ENCODE results near the gene EDRF1. TPM values are rescaled to one million over a fixed set of nuclear protein-coding genes. Genes with fewer than 3 reads are reported as not detected.

The EDRF1 gene
- total and polyA plus RNA-seq, 10 of the 15 experiments (the other 5 are each of a cell fraction or from before 2014, with no cell fraction given) = 16.8 to 99.7 (median 42.9) TPM

DNA sequence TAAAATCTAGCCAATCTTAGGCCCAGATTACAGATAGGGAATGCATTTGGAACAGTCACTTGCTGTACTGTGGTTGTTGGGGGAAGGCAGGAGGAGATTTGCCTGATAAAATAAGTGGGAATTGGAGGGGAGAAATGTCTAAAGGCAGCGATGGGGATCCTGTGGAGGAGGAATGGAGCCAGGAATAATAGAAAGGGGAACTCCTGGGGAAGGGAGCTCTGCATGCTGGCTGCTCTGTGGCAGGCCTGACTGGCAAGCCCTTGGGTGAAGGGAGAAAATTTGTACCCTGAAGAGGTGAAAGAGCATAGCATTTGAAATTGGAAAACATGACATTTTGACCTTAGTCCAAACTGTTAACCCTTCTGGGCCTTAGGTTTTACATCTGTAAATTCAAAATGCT is 42.5 kb downstream of the EDRF1 start (continued):
- TF ChIP-seq MTA3 (IDR thresholded peaks at IDR 0.05; ENCODE audit: borderline replicate concordance, low read length) = no peak
- no peak for TF ChIP-seq NFYA (IDR thresholded peaks at IDR 0.05; ENCODE audit: borderline replicate concordance, low read depth, low read length)
- TF ChIP-seq ZBED1 (IDR thresholded peaks at IDR 0.05; ENCODE audit: borderline replicate concordance) = no peak
- TF ChIP-seq, protein P1, sequence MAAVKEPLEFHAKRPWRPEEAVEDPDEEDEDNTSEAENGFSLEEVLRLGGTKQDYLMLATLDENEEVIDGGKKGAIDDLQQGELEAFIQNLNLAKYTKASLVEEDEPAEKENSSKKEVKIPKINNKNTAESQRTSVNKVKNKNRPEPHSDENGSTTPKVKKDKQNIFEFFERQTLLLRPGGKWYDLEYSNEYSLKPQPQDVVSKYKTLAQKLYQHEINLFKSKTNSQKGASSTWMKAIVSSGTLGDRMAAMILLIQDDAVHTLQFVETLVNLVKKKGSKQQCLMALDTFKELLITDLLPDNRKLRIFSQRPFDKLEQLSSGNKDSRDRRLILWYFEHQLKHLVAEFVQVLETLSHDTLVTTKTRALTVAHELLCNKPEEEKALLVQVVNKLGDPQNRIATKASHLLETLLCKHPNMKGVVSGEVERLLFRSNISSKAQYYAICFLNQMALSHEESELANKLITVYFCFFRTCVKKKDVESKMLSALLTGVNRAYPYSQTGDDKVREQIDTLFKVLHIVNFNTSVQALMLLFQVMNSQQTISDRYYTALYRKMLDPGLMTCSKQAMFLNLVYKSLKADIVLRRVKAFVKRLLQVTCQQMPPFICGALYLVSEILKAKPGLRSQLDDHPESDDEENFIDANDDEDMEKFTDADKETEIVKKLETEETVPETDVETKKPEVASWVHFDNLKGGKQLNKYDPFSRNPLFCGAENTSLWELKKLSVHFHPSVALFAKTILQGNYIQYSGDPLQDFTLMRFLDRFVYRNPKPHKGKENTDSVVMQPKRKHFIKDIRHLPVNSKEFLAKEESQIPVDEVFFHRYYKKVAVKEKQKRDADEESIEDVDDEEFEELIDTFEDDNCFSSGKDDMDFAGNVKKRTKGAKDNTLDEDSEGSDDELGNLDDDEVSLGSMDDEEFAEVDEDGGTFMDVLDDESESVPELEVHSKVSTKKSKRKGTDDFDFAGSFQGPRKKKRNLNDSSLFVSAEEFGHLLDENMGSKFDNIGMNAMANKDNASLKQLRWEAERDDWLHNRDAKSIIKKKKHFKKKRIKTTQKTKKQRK (IDR thresholded peaks at IDR 0.05; ENCODE audit: low read depth, low read length) = no peak
- TF ChIP-seq PML (IDR thresholded peaks at IDR 0.05; ENCODE audit: low read length) = no peak
- TF ChIP-seq TARDBP (IDR thresholded peaks at IDR 0.05; ENCODE audit: borderline replicate concordance) = no peak
- TF ChIP-seq SMAD5 (IDR thresholded peaks at IDR 0.05; ENCODE audit: low read depth) = no peak

DNA sequence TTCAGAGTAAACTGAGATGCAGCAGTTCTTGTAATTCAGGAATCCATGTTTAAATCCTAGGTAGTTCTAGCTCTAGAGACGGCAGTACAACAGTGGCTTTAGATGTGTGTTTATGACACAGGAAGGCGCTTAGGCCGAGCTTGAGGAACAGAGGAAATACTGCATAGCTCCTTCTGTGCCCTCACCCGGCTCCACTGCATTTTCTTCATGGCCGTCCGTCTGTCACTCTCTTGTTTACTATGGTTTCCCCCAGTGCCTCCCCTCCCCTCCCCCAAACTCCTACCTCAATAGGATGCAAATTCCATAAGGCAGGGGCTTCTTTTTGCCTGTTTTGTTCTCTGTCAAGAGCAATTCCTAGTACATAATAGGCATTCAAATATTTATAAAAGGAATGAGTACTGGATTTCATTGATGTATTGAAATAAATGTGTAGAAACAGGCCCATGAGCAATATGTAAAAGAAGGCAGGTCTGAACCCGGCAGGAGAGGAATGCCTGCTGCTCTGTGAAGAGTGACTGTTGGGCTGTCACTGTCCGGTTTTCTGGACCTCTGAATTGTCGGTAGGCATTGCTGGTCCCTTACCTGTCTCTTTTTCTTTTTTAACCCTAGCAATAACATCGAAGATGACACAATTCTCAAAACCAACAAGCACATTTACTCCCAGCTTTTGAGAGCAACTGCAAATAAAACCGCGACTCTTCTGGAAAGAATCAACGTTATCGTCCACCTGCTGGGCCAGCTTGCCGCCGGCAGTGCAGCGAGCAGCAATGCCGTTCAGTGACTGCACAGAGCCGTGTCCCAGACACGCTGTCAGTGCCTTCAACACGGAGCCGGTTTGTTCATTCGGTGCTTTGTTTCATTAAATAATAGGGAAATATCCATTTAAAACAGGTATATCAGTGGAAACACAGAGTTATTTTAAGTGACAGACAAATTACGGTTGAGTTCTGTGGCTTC is 43.5 kb downstream of the EDRF1 start:
- no peak for ATAC-seq
- TF ChIP-seq, protein P2, sequence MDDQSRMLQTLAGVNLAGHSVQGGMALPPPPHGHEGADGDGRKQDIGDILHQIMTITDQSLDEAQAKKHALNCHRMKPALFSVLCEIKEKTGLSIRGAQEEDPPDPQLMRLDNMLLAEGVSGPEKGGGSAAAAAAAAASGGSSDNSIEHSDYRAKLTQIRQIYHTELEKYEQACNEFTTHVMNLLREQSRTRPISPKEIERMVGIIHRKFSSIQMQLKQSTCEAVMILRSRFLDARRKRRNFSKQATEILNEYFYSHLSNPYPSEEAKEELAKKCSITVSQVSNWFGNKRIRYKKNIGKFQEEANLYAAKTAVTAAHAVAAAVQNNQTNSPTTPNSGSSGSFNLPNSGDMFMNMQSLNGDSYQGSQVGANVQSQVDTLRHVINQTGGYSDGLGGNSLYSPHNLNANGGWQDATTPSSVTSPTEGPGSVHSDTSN (IDR thresholded peaks at IDR 0.05; ENCODE audit: insufficient replicate concordance, low read depth, low read length) = no peak
- TF ChIP-seq RUNX3 (IDR thresholded peaks at IDR 0.05; ENCODE audit: low read length) = no peak
- TF ChIP-seq, protein P3, sequence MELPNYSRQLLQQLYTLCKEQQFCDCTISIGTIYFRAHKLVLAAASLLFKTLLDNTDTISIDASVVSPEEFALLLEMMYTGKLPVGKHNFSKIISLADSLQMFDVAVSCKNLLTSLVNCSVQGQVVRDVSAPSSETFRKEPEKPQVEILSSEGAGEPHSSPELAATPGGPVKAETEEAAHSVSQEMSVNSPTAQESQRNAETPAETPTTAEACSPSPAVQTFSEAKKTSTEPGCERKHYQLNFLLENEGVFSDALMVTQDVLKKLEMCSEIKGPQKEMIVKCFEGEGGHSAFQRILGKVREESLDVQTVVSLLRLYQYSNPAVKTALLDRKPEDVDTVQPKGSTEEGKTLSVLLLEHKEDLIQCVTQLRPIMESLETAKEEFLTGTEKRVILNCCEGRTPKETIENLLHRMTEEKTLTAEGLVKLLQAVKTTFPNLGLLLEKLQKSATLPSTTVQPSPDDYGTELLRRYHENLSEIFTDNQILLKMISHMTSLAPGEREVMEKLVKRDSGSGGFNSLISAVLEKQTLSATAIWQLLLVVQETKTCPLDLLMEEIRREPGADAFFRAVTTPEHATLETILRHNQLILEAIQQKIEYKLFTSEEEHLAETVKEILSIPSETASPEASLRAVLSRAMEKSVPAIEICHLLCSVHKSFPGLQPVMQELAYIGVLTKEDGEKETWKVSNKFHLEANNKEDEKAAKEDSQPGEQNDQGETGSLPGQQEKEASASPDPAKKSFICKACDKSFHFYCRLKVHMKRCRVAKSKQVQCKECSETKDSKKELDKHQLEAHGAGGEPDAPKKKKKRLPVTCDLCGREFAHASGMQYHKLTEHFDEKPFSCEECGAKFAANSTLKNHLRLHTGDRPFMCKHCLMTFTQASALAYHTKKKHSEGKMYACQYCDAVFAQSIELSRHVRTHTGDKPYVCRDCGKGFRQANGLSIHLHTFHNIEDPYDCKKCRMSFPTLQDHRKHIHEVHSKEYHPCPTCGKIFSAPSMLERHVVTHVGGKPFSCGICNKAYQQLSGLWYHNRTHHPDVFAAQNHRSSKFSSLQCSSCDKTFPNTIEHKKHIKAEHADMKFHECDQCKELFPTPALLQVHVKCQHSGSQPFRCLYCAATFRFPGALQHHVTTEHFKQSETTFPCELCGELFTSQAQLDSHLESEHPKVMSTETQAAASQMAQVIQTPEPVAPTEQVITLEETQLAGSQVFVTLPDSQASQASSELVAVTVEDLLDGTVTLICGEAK (IDR thresholded peaks at IDR 0.05; ENCODE audit: borderline replicate concordance) = no peak
- no peak for TF ChIP-seq WRNIP1 (IDR thresholded peaks at IDR 0.05; ENCODE audit: borderline replicate concordance, low read depth, low read length)

More for the DNA sequence above, 43.5 kb downstream of the EDRF1 start:
- no TSS peak for BruUV-seq (replicated peaks)
- ChIA-PET SMC1A (ENCODE audit: uncharacterized antibody, unreplicated experiment) (interaction anchor here (0.7 kb wide), 1 partner anchor 15 kb away, joined by 3 read pairs; no protein-coding TSS in a partner anchor), RAD21 (ENCODE audit: unreplicated experiment) (no interaction called here), CTCF (no interaction called here), POLR2A (interaction anchor here (0.5 kb wide), 1 partner anchor 154 kb away, joined by 5 read pairs; no protein-coding TSS in a partner anchor)
- H3K9me3 ChIP-seq (replicated peaks; ENCODE audit: control insufficient read depth, insufficient read depth, low read length) = no peaks in the 10 kb centered on the region
- DNase-seq (ENCODE audit: low read depth, low spot score) (no peak), FAIRE-seq (no peak)
- no peak overlapping the region for H3K27ac ChIP-seq (ENCODE audit: control insufficient read depth, insufficient read depth)
- intact Hi-C loops (cut with micrococcal nuclease; ENCODE audit: unreplicated experiment) (no loop called here), in situ Hi-C loops (cut with MboI) (no loop called here)
- H3K79me2 ChIP-seq (ENCODE audit: control insufficient read depth, insufficient read depth, low read length) = no peaks in the 10 kb centered on the region
- no peak overlapping the region for H2AFZ ChIP-seq (ENCODE audit: control insufficient read depth, low read depth, low read length)
- H3K4me2 ChIP-seq (ENCODE audit: control insufficient read depth, insufficient read depth) = no peak overlapping the region
- no peak overlapping the region for H3K4me3 ChIP-seq
- WGBS (ENCODE audit: insufficient coverage, insufficient replicate concordance, low lambda C conversion rate, missing lambda C conversion rate) = 97% methylated on average over 23 of the region's 24 CpGs
- H3K36me3 ChIP-seq (ENCODE audit: control insufficient read depth in 2 of 2, insufficient read depth in 2 of 2, low read length in 1 of 2) = peaks cover 12 to 43% of the 10 kb centered on the region in 2 experiments
- no peaks in the 10 kb centered on the region for H4K20me1 ChIP-seq (ENCODE audit: control insufficient read depth, insufficient read depth)
- H3K27me3 ChIP-seq (replicated peaks in 1 of 2; ENCODE audit: control insufficient read depth in 2 of 2, insufficient read depth in 2 of 2, low read length in 1 of 2) = no peaks in the 10 kb centered on the region
- H3K4me1 ChIP-seq (ENCODE audit: control insufficient read depth, insufficient read depth, low read length) = no peaks in the 10 kb centered on the region
- no peak overlapping the region for H3K9ac ChIP-seq (ENCODE audit: control insufficient read depth, insufficient read depth, low read length)

Measured in GM12878 (cell line).